AML-193 (cell line): ENCODE results near the gene ECM1.

Source experiments
- DNase-seq, 2 experiments: peaks; one replicate each; lab custom pipeline; 2025; lab: John Stamatoyannopoulos, UW

Gene ECM1

GRCh38 chr1:150558761-150559655 lies 51.1 kb downstream of the ECM1 start:
- no peak for DNase-seq

GRCh38 chr1:150559656-150560010 lies 51.7 kb downstream of the ECM1 start:
- no peak for DNase-seq

GRCh38 chr1:150560011-150560438 lies 52.1 kb downstream of the ECM1 start:
- peak; percentile 48 to 53 for DNase-seq

GRCh38 chr1:150560576-150561253 lies 52.8 kb downstream of the ECM1 start:
- DNase-seq = peak; percentile 70 to 74

GRCh38 chr1:150561254-150561973 lies 53.5 kb downstream of the ECM1 start:
- peak; percentile 60 to 70 for DNase-seq

GRCh38 chr1:150561974-150562445 lies 54.1 kb downstream of the ECM1 start:
- DNase-seq = peak; percentile 67 to 73

- peak in 1 of 2 experiments; percentile 55 for DNase-seq
Measured at GRCh38 chr1:150562446-150563339, 54.8 kb downstream of the ECM1 start.
